Mesenchymal stem cell (in vitro differentiated cells and primary cell): ENCODE measurements around the gene HTRA2. TPM values are rescaled to one million over a fixed set of nuclear protein-coding genes. Genes with fewer than 3 reads are reported as not detected.

Experiments used
- DNase-seq: peaks from one replicate; pipeline ENCODE4 v3.0.0-alpha.2; 2013
- H2AFZ ChIP-seq: one replicate; pipeline ENCODE4 v1.6.1; 2013; ENCODE audit warnings: low read depth, mild to moderate bottlenecking, control low read depth, inconsistent platforms, low read length, moderate library complexity
- H2AK5ac ChIP-seq: 2 replicates; pipeline ENCODE4 v1.6.1; 2013; ENCODE audit warnings: low read length, moderate library complexity, mild to moderate bottlenecking, inconsistent platforms; ENCODE audit not compliant: severe bottlenecking
- H2BK120ac ChIP-seq: one replicate; pipeline ENCODE4 v1.6.1; 2013; ENCODE audit warnings: low read depth, mild to moderate bottlenecking, inconsistent platforms, low read length, moderate library complexity
- H2BK12ac ChIP-seq, 2 experiments: one replicate each; pipeline ENCODE4 v1.6.1; 2013; ENCODE audit warnings: inconsistent platforms in 2 of 2, low read length in 2 of 2, mild to moderate bottlenecking in 2 of 2, moderate library complexity in 2 of 2, control low read depth in 1 of 2
- H2BK15ac ChIP-seq: one replicate; pipeline ENCODE4 v1.6.1; 2013; ENCODE audit warnings: mild to moderate bottlenecking, low read depth, inconsistent platforms; ENCODE audit not compliant: poor library complexity, severe bottlenecking
- H2BK5ac ChIP-seq: 2 replicates; pipeline ENCODE4 v1.6.1; 2013; ENCODE audit warnings: low read depth, mild to moderate bottlenecking, low read length, control low read depth, inconsistent platforms; ENCODE audit not compliant: poor library complexity, severe bottlenecking
- H3K14ac ChIP-seq, 2 experiments: one replicate each; pipeline ENCODE4 v1.6.1; 2013; ENCODE audit warnings: inconsistent platforms in 2 of 2, low read length in 2 of 2, control low read depth in 1 of 2, mild to moderate bottlenecking in 1 of 2, moderate library complexity in 1 of 2
- H3K18ac ChIP-seq, 2 experiments: one replicate each; pipeline ENCODE4 v1.6.1; 2013; ENCODE audit warnings: inconsistent platforms in 2 of 2, low read length in 2 of 2, control low read depth in 1 of 2, low read depth in 1 of 2, mild to moderate bottlenecking in 1 of 2
- H3K23ac ChIP-seq, 2 experiments: one replicate each; pipeline ENCODE4 v1.6.1; 2013; ENCODE audit warnings: inconsistent platforms in 2 of 2, low read length in 2 of 2, mild to moderate bottlenecking in 2 of 2, moderate library complexity in 2 of 2, control low read depth in 1 of 2
- H3K27ac ChIP-seq: 2 replicates; pipeline ENCODE4 v1.5.1; 2013; ENCODE audit warnings: mild to moderate bottlenecking, moderate library complexity, low read length, control low read depth, inconsistent platforms; ENCODE audit not compliant: poor library complexity, severe bottlenecking
- H3K27me3 ChIP-seq, 2 experiments: 2 replicates each; pipeline versions ENCODE4 v1.6.1 to v1.7.0; 2013; ENCODE audit warnings: low read length in 2 of 2, mild to moderate bottlenecking in 2 of 2, moderate library complexity in 2 of 2, control low read depth in 1 of 2, inconsistent platforms in 1 of 2; ENCODE audit not compliant: control insufficient read depth in 1 of 2, insufficient read depth in 1 of 2
- H3K36me3 ChIP-seq, 2 experiments: 2 replicates each; pipeline versions ENCODE4 v1.6.1 to v1.7.0; 2013; ENCODE audit warnings: low read length in 2 of 2, control low read depth in 1 of 2, inconsistent platforms in 1 of 2, low read depth in 1 of 2, mild to moderate bottlenecking in 1 of 2; ENCODE audit not compliant: insufficient read depth in 2 of 2, control insufficient read depth in 1 of 2
- H3K4ac ChIP-seq, 2 experiments: one replicate each; pipeline ENCODE4 v1.6.1; 2013; ENCODE audit warnings: inconsistent platforms in 2 of 2, low read length in 2 of 2, mild to moderate bottlenecking in 2 of 2, moderate library complexity in 2 of 2, control low read depth in 1 of 2, low read depth in 1 of 2
- H3K4me1 ChIP-seq: 2 replicates; pipeline ENCODE4 v1.6.1; 2013; ENCODE audit warnings: low read depth, low read length, control low read depth; ENCODE audit not compliant: control insufficient read depth, insufficient read depth
- H3K4me2 ChIP-seq: 2 replicates; pipeline ENCODE4 v1.6.1; 2013; ENCODE audit warnings: low read length, mild to moderate bottlenecking, inconsistent platforms; ENCODE audit not compliant: poor library complexity, severe bottlenecking
- H3K4me3 ChIP-seq, 2 experiments: 2 replicates each; pipeline versions ENCODE4 v1.5.1 to v1.7.0; 2013; ENCODE audit warnings: low read length in 2 of 2, mild to moderate bottlenecking in 2 of 2, control low read depth in 1 of 2, low read depth in 1 of 2; ENCODE audit not compliant: insufficient read depth in 1 of 2
- H3K79me1 ChIP-seq: replicated peaks from 2 replicates; pipeline ENCODE4 v1.6.1; 2013; ENCODE audit warnings: mild to moderate bottlenecking, control low read depth, low read length, inconsistent platforms; ENCODE audit not compliant: poor library complexity, severe bottlenecking
- H3K9ac ChIP-seq: 2 replicates; pipeline ENCODE4 v1.7.0; 2013; ENCODE audit warnings: mild to moderate bottlenecking, low read length, moderate library complexity
- H3K9me3 ChIP-seq: 2 replicates; pipeline ENCODE4 v1.7.0; 2013; ENCODE audit warnings: mild to moderate bottlenecking, low read length; ENCODE audit not compliant: control insufficient read depth
- H4K8ac ChIP-seq: one replicate; pipeline ENCODE4 v1.6.1; 2013; ENCODE audit warnings: inconsistent platforms, mild to moderate bottlenecking, low read length, moderate library complexity
- H4K91ac ChIP-seq: one replicate; pipeline ENCODE4 v1.6.1; 2013; ENCODE audit warnings: mild to moderate bottlenecking, low read length, inconsistent platforms
- WGBS: methylation state at CpG from one replicate; pipeline ENCODE4 v1.1.7; 2013; ENCODE audit warnings: mixed read lengths; 5-methylcytosine and 5-hydroxymethylcytosine counted together
- polyA plus RNA-seq, 2 experiments: library from polyadenylated mRNA; stranded (reverse); fragments of 200-250 nt; gene quantifications; one replicate each; pipeline ENCODE4 v1.2.3, GENCODE V29; 2013

The HTRA2 gene
- 21.6 TPM for polyA plus RNA-seq (2013, experiment 1 of 2)
- 20.7 TPM for polyA plus RNA-seq (2013, experiment 2 of 2)

GRCh38 chr2:74529357-74530238 lies at the start of gene HTRA2, which contains the start of gene AUP1:
TSS of gene HTRA2 (plus strand) at chr2:74529933. CDS start at chr2:74530007, 74 bp downstream.
TSS of gene AUP1 (minus strand) at chr2:74529706. CDS start at chr2:74529629, 77 bp downstream.
- Histone ChIP-seq H3K9ac (peak within 1 kb of the TSS; percentile 98), H3K14ac (peak within 1 kb of the TSS in 1 of 2 experiments; percentile 82), H3K4ac (peak within 1 kb of the TSS; percentile 52 to 77), H3K79me1 (peaks cover 29% of the 10 kb centered on the region), H2BK120ac (peak within 1 kb of the TSS; percentile 45), H2AK5ac (no peak within 1 kb of the TSS), H3K23ac (peak within 1 kb of the TSS in 1 of 2 experiments; percentile 71), H3K9me3 (no peaks in the 10 kb centered on the region), H3K27ac (peak within 1 kb of the TSS; percentile 77), H2BK5ac (peak within 1 kb of the TSS; percentile 81), H2BK12ac (peak within 1 kb of the TSS in 1 of 2 experiments; percentile 64), H4K8ac (peak within 1 kb of the TSS; percentile 96), H4K91ac (peak within 1 kb of the TSS; percentile 86), H3K18ac (peak within 1 kb of the TSS; percentile 93), H3K4me2 (peak within 1 kb of the TSS; percentile 92), H3K36me3 (peaks cover 49 to 67% of the 10 kb centered on the region in 2 experiments), H2BK15ac (peak within 1 kb of the TSS; percentile 44), H3K4me1 (peaks cover 17% of the 10 kb centered on the region), H3K4me3 (peak within 1 kb of the TSS; percentile 80 to 97), H2AFZ (peak within 1 kb of the TSS; percentile 84), H3K27me3 (no peaks in the 10 kb centered on the region)
- under 1% methylated on average over 83 of the region's 87 CpGs for WGBS
- peak; percentile 99 for DNase-seq

- Histone ChIP-seq H3K4me2 (peak overlapping the region; percentile 77), H3K79me1 (peaks cover 28% of the 10 kb centered on the region), H2BK5ac (no peak overlapping the region), H3K14ac (no peak overlapping the region), H2BK12ac (no peak overlapping the region), H3K9ac (peak overlapping the region; percentile 94), H3K4me3 (peak overlapping the region; percentile 82 to 93), H2BK120ac (no peak overlapping the region), H3K27me3 (no peaks in the 10 kb centered on the region), H3K4me1 (peaks cover 18% of the 10 kb centered on the region), H4K8ac (no peak overlapping the region), H2BK15ac (no peak overlapping the region), H3K27ac (no peak overlapping the region), H2AFZ (no peak overlapping the region), H3K4ac (no peak overlapping the region), H3K23ac (no peak overlapping the region), H2AK5ac (no peak overlapping the region), H3K36me3 (peaks cover 20 to 46% of the 10 kb centered on the region in 2 experiments), H3K9me3 (no peaks in the 10 kb centered on the region), H4K91ac (no peak overlapping the region), H3K18ac (no peak overlapping the region)
- 70% methylated on average over 3 of the region's 3 CpGs for WGBS
- no peak for DNase-seq
Observed at GRCh38 chr2:74481431-74481830, 48.3 kb upstream of the HTRA2 start.

GRCh38 chr2:74481961-74482800 lies 47.6 kb upstream of the HTRA2 start:
- no peak overlapping the region for H2BK120ac ChIP-seq
- no peaks in the 10 kb centered on the region for H3K27me3 ChIP-seq
- H3K36me3 ChIP-seq: peaks cover 17 to 46% of the 10 kb centered on the region in 2 experiments
- H2BK12ac ChIP-seq: no peak overlapping the region
- H4K91ac ChIP-seq: peak overlapping the region; percentile 79
- under 1% methylated on average over 73 of the region's 80 CpGs for WGBS
- peak overlapping the region; percentile 77 for H3K4me2 ChIP-seq
- H3K79me1 ChIP-seq: peaks cover 31% of the 10 kb centered on the region
- H3K14ac ChIP-seq: peak overlapping the region in 1 of 2 experiments; percentile 50
- peak overlapping the region; percentile 82 to 93 for H3K4me3 ChIP-seq
- H2AFZ ChIP-seq: peak overlapping the region; percentile 46
- peak overlapping the region in 1 of 2 experiments; percentile 55 for H3K4ac ChIP-seq
- H3K18ac ChIP-seq: peak overlapping the region; percentile 87 to 92
- peak overlapping the region; percentile 45 for H2BK15ac ChIP-seq
- H3K23ac ChIP-seq: peak overlapping the region in 1 of 2 experiments; percentile 40
- H4K8ac ChIP-seq: peak overlapping the region; percentile 89
- no peaks in the 10 kb centered on the region for H3K9me3 ChIP-seq
- no peak overlapping the region for H2BK5ac ChIP-seq
- peak overlapping the region; percentile 70 for H3K27ac ChIP-seq
- peak; percentile 37 for DNase-seq
- H3K4me1 ChIP-seq: peaks cover 18% of the 10 kb centered on the region
- peak overlapping the region; percentile 94 for H3K9ac ChIP-seq
- H2AK5ac ChIP-seq: no peak overlapping the region
